ENCODE results near the gene LHX4. TPM values are rescaled to one million over a fixed set of nuclear protein-coding genes. Genes with fewer than 3 reads are reported as not detected.

The LHX4 gene
- total RNA-seq, 1 donor from 2014 or later, result not detected

DNA sequence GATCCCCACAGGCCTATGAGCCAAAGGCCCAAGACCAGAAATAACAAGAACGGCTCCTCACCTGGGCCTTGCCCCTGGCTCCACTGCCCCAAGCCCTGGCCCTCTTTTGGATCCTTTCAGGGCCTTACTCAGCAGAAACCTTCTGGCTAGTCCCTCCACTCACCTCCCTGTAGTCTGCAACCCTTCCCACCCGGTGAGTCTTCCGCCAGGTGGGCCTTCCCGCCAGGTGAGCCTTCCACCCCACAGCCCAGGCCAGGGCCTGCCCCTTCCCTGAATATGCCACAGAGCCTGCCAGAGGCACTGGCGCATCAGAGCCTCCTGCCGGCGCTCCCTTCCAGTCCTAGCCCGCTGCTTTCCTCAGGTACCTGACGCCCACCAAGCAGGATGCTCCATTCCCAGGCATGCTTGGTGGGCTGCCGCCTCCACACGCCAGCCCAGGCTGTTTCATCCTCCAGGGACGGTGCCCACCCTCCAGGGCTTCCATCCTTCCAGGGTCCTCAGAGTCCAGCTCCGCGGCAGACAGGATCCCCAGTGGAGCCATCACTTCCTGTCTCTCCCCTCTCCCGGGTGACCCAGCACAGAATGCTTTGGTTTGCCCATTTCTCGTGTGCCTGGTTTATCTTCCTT is 20.9 kb downstream of the LHX4 start:
- H3K4me3 ChIP-seq, result no peak overlapping the region
- H3K27me3 ChIP-seq (ENCODE audit: low read depth), result peaks cover 87% of the 10 kb centered on the region
- DNase-seq, result no peak
- intact Hi-C loops (cut with micrococcal nuclease), result loop anchor here (10.0 kb wide), 1 partner anchor 224 kb away; no protein-coding TSS in a partner anchor
- H3K9me3 ChIP-seq (replicated peaks), result no peaks in the 10 kb centered on the region
- no peak overlapping the region for H3K27ac ChIP-seq (replicated peaks)
- no peaks in the 10 kb centered on the region for H3K4me1 ChIP-seq
- TF ChIP-seq, protein P1, sequence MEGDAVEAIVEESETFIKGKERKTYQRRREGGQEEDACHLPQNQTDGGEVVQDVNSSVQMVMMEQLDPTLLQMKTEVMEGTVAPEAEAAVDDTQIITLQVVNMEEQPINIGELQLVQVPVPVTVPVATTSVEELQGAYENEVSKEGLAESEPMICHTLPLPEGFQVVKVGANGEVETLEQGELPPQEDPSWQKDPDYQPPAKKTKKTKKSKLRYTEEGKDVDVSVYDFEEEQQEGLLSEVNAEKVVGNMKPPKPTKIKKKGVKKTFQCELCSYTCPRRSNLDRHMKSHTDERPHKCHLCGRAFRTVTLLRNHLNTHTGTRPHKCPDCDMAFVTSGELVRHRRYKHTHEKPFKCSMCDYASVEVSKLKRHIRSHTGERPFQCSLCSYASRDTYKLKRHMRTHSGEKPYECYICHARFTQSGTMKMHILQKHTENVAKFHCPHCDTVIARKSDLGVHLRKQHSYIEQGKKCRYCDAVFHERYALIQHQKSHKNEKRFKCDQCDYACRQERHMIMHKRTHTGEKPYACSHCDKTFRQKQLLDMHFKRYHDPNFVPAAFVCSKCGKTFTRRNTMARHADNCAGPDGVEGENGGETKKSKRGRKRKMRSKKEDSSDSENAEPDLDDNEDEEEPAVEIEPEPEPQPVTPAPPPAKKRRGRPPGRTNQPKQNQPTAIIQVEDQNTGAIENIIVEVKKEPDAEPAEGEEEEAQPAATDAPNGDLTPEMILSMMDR (IDR thresholded peaks at IDR 0.05; ENCODE audit: borderline replicate concordance), result no peak
- H3K36me3 ChIP-seq, result no peaks in the 10 kb centered on the region

DNA sequence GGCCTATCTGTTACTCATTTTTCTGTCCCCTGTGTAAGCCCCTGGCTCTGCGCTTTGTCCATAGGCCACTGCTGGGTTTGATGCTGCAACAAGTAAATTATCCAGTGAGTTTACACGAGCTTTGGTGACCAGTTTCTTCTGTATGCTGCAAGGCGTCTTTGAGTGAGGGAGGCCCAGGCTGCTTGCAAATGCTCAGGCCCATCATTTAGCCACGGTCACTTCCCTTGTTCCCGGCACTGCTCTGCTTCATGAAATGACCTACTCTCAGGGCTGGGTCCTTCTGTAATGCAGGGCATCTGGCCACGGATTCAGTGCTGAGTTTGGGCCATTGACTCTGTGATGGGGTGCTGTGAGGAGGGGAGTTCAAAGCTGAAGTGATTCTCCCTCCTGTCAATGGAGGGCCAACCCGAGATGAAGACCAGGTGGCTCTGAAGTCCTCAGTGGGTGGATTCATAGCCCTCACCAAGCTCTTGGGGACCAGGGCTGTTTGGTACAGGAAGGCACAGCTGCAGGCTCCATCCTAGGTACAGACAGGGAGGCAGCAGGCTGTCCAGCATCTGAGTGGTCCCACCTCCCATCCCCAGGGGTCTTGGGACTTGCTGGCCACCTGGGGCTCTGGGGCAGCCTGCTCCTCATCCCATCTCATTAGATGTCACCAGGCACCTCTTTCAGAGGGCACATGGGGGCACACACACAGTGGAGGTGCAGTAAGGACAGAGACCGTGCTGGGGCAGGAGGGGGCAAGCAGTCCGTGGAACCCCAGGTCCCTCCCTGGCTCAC is 21.7 kb downstream of the LHX4 start:
- H3K27me3 ChIP-seq (ENCODE audit: low read depth), result peaks cover 87% of the 10 kb centered on the region
- H3K9me3 ChIP-seq (replicated peaks), result no peaks in the 10 kb centered on the region
- no peak for DNase-seq
- intact Hi-C loops (cut with micrococcal nuclease), result loop anchor here (10.0 kb wide), 1 partner anchor 223 kb away; no protein-coding TSS in a partner anchor
- no peak overlapping the region for H3K4me3 ChIP-seq
- TF ChIP-seq, protein P1 (IDR thresholded peaks at IDR 0.05; ENCODE audit: borderline replicate concordance), result no peak
- no peak overlapping the region for H3K27ac ChIP-seq (replicated peaks)
- H3K4me1 ChIP-seq, result no peaks in the 10 kb centered on the region
- H3K36me3 ChIP-seq, result no peaks in the 10 kb centered on the region

DNA sequence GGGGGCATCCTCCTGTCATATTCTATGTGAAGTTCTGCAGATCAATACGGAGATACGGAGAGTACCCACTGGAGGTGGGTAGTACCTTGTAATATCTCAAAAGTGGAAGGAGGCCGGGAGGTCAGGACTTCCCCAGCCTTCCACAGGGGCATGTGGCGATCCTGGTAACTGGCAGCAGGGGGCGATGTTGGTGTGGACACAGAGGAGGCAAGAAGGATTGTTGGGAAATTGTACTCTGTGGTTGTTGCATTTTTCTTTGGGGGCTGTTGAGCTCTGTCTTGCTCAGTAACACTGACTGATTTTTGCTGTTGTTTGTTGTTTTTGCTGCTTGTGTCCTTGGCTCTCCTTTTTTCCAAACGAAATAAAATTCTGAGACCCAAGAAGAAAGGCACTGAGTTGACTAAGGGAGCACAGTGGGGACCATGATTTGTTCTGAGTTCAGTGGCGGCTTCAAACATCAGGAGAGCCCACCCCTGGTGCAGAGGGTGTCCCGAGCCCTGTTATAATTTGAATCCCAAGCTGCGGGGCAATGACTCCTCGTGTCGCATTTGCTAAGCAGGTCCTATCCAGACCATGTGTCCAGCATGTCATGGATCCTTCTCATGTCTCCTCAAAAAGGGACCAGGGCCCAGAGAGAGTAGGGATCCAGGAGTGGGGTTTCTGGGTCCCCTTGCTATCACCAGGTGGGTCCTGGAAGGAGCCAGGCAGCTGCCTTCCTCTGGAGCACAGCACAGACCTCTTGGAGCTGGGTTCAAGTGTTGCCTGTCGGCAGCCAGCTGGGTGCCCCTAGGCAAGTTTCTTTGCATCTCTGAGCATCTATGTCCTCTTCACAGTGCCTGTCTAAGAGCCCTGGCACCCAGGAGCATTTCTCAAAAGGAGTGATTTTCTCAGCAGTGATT is 22.8 kb downstream of the LHX4 start:
- Histone ChIP-seq H3K9me3 (replicated peaks) (no peaks in the 10 kb centered on the region), H3K27ac (replicated peaks) (no peak overlapping the region), H3K4me1 (no peaks in the 10 kb centered on the region), H3K36me3 (no peaks in the 10 kb centered on the region), H3K4me3 (no peak overlapping the region), H3K27me3 (ENCODE audit: low read depth) (peaks cover 87% of the 10 kb centered on the region)
- TF ChIP-seq, protein P1 (IDR thresholded peaks at IDR 0.05; ENCODE audit: borderline replicate concordance), result peak; percentile 82
- DNase-seq, result peak; percentile 67
- intact Hi-C loops (cut with micrococcal nuclease), result loop anchor here (10.0 kb wide), 1 partner anchor 222 kb away; no protein-coding TSS in a partner anchor

DNA sequence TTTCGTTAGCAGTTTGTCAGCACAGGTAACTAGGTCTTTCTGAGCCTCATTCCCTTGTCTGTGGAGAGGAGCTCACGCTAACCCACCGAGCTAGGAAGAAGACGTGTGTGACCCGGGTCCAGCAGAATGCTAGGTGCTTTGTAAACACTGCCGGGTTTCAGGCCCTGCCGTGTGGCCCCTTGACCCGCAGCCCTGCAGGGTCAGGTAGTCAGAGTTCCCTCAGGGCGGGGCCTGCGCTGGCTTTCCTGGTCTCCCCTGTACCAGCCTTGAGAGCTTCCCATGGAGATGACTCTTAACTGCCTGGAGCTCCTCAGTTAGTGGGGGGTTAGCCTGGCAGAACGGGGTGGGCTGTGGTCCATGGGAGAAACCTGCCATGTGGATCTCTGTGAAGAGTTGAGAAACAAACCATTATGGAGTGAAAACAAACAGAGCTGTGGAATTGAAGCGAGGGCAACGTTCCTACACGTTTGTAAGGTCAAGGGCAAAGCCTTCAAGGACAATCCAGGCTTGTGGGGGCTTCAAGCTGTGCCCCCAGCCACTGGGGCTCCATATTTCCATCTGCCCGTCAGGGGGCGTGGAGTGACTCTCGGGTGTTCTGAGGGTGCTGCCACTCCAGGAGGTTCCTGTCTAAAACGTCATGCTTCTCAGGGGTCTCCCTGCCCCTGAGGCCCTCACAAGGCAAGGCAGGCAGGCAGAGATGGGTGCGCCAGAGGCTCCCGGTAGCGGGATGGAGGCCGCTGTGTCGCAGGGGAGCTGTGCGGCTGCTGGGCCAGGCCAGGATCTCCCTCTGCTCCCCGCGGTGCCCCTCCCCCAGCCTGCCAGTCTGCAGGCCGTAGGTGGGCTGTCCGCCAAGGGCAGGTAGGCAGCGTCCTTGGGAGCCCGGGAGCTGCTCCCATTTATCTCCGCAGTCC is 23.8 kb downstream of the LHX4 start:
- H3K9me3 ChIP-seq (replicated peaks), result no peaks in the 10 kb centered on the region
- H3K27me3 ChIP-seq (ENCODE audit: low read depth), result peaks cover 89% of the 10 kb centered on the region
- H3K4me3 ChIP-seq, result no peak overlapping the region
- intact Hi-C loops (cut with micrococcal nuclease), result loop anchor here (10.0 kb wide), 1 partner anchor 221 kb away; no protein-coding TSS in a partner anchor
- no peaks in the 10 kb centered on the region for H3K4me1 ChIP-seq
- H3K36me3 ChIP-seq, result no peaks in the 10 kb centered on the region
- DNase-seq, result no peak
- H3K27ac ChIP-seq (replicated peaks), result no peak overlapping the region
- TF ChIP-seq, protein P1 (IDR thresholded peaks at IDR 0.05; ENCODE audit: borderline replicate concordance), result no peak
